Endothelial cell of umbilical vein (primary cell): ENCODE results near the gene TSPOAP1. TPM values are rescaled to one million over a fixed set of nuclear protein-coding genes. Genes with fewer than 3 reads are reported as not detected.

Source experiments
- BruUV-seq: library from RNA; stranded (reverse); fragments of 400-500 nt; replicated peaks from 2 replicates; lab custom pipeline; 2021; lab: Mats Ljungman, UMichigan
- CTCF ChIA-PET: fragments of 300-600, 350-600 bp; sonication (Branson Sonifier 250); formaldehyde crosslinking; loops from one replicate; lab custom pipeline; 2021; ENCODE audit warnings: antibody characterized with exemption, inconsistent platforms; lab: Charles Lee
- POLR2A ChIA-PET: fragments of 300-600, 350-600 bp; sonication (Branson Sonifier 250); formaldehyde crosslinking; loops from one replicate; lab custom pipeline; 2021; ENCODE audit warnings: antibody characterized with exemption, inconsistent platforms; lab: Charles Lee
- DNase-seq: peaks from one replicate; pipeline ENCODE4 v3.0.0-alpha.2; 2011; ENCODE audit warnings: low read depth, low spot score
- FAIRE-seq: peaks from 2 replicates; lab custom pipeline; 2011; peaks lifted over from hg19 to GRCh38; lab: Jason Lieb, UNC
- H2AFZ ChIP-seq: 2 replicates; pipeline ENCODE4 v1.6.0; 2012; ENCODE audit warnings: low read depth, low read length, control low read depth, inconsistent platforms
- H3K27ac ChIP-seq: 2 replicates; pipeline ENCODE4 v1.5.1; 2011; ENCODE audit warnings: low read depth, mild to moderate bottlenecking, control low read depth, low read length, moderate library complexity; ENCODE audit not compliant: insufficient read depth
- H3K27me3 ChIP-seq, 2 experiments: 2 replicates each; pipeline versions ENCODE4 v1.6.0 to v1.6.1; 2011; ENCODE audit warnings: low read length in 2 of 2, mixed read lengths in 1 of 2; ENCODE audit not compliant: control insufficient read depth in 2 of 2, insufficient read depth in 2 of 2
- H3K36me3 ChIP-seq, 2 experiments: 2 replicates in 1 of 2; 3 replicates in 1 of 2; pipeline ENCODE4 v1.5.1; 2011; ENCODE audit warnings: low read length in 2 of 2, mild to moderate bottlenecking in 1 of 2, moderate library complexity in 1 of 2; ENCODE audit not compliant: control insufficient read depth in 2 of 2, insufficient read depth in 2 of 2; ENCODE audit errors: extremely low read depth in 1 of 2
- H3K4me1 ChIP-seq: 3 replicates; pipeline ENCODE4 v1.5.1; 2011; ENCODE audit warnings: mild to moderate bottlenecking, low read length; ENCODE audit not compliant: control insufficient read depth, insufficient read depth; ENCODE audit errors: extremely low read depth
- H3K4me2 ChIP-seq: 2 replicates; pipeline ENCODE4 v1.6.1; 2011; ENCODE audit warnings: low read length, control low read depth, mixed read lengths; ENCODE audit not compliant: insufficient read depth
- H3K4me3 ChIP-seq, 3 experiments: fragments of 200-600 bp in 1 of 3; sonication (generic), shearing (Covaris generic) in 1 of 3; replicated peaks in 1 of 3; 2 replicates each; pipeline ENCODE4 v1.5.1; 2011 to 2016; ENCODE audit warnings: control low read depth in 3 of 3, low read length in 3 of 3, mild to moderate bottlenecking in 2 of 3, inconsistent platforms in 1 of 3, low read depth in 1 of 3, moderate library complexity in 1 of 3; ENCODE audit not compliant: insufficient read depth in 1 of 3
- H3K79me2 ChIP-seq: 2 replicates; pipeline ENCODE4 v1.6.0; 2012; ENCODE audit warnings: low read length, inconsistent platforms; ENCODE audit not compliant: control insufficient read depth, insufficient read depth
- H3K9ac ChIP-seq: replicated peaks from 2 replicates; pipeline ENCODE3; 2011; ENCODE audit warnings: low read length, control low read depth; ENCODE audit not compliant: insufficient read depth; ENCODE audit errors: extremely low read depth
- H3K9me1 ChIP-seq: replicated peaks from 3 replicates; pipeline ENCODE4 v1.6.0; 2011; ENCODE audit warnings: mild to moderate bottlenecking, low read length; ENCODE audit not compliant: control insufficient read depth, insufficient read depth; ENCODE audit errors: extremely low read depth
- H3K9me3 ChIP-seq: replicated peaks from 2 replicates; pipeline ENCODE4 v1.5.1; 2012; ENCODE audit warnings: low read length, inconsistent platforms; ENCODE audit not compliant: control insufficient read depth, insufficient read depth
- H4K20me1 ChIP-seq: replicated peaks from 2 replicates; pipeline ENCODE3; 2011; ENCODE audit warnings: mild to moderate bottlenecking, low read length; ENCODE audit not compliant: control insufficient read depth, insufficient read depth; ENCODE audit errors: extremely low read depth
- CTCF ChIP-seq, 2 donors: IDR thresholded peaks; 1 replicate in 1 of 2; 2 replicates in 1 of 2; pipeline ENCODE4 v1.5.1; 2011; ENCODE audit warnings: low read length in 2 of 2, mild to moderate bottlenecking in 2 of 2, moderate library complexity in 2 of 2, control low read depth in 1 of 2, inconsistent platforms in 1 of 2, low read depth in 1 of 2; ENCODE audit not compliant: insufficient read depth in 1 of 2; ENCODE audit errors: extremely low read depth in 1 of 2
- EZH2 ChIP-seq: IDR thresholded peaks from 2 replicates; pipeline ENCODE4 v1.6.1; 2012; ENCODE audit warnings: borderline replicate concordance, low read depth, mild to moderate bottlenecking, moderate library complexity, low read length, inconsistent platforms; ENCODE audit not compliant: severe bottlenecking
- FOS ChIP-seq: IDR thresholded peaks from 2 replicates; pipeline ENCODE4 v1.6.1; 2011; ENCODE audit warnings: mild to moderate bottlenecking, low read length, moderate library complexity, borderline replicate concordance; ENCODE audit not compliant: insufficient read depth
- GATA2 ChIP-seq: IDR thresholded peaks from 2 replicates; pipeline ENCODE4 v1.7.0; 2011; ENCODE audit warnings: low read depth, mild to moderate bottlenecking, moderate library complexity, mixed read lengths, low read length; ENCODE audit not compliant: insufficient read length, insufficient read depth
- MAX ChIP-seq: IDR thresholded peaks from 2 replicates; pipeline ENCODE4 v1.6.1; 2011; ENCODE audit not compliant: insufficient read depth, insufficient read length
- MYC ChIP-seq: IDR thresholded peaks from one replicate; pipeline ENCODE4 v1.6.1; 2011; ENCODE audit warnings: mild to moderate bottlenecking, low read depth, low read length
- POLR2A ChIP-seq: IDR thresholded peaks from 2 replicates; pipeline ENCODE4 v1.6.1; 2012; ENCODE audit warnings: low read depth, mild to moderate bottlenecking, control low read depth, low read length
- POLR2AphosphoS5 ChIP-seq: IDR thresholded peaks from 2 replicates; pipeline ENCODE4 v1.6.1; 2012; ENCODE audit warnings: low read depth, mild to moderate bottlenecking, control low read depth, low read length, moderate library complexity; ENCODE audit not compliant: insufficient read depth
- dilution Hi-C: fragments of 300-500 bp; cut with MboI; formaldehyde crosslinking; loops from one replicate; pipeline ENCODE4 v1.15.0; 2019; ENCODE audit warnings: low sequenced_read_pairs; ENCODE audit not compliant: extremely low pct_ligation_motif_present
- intact Hi-C: fragments of 100-400 bp; cut with micrococcal nuclease; formaldehyde crosslinking; loops from one replicate; pipeline ENCODE4 v1.10.0; 2022
- polyA plus RNA-seq, 4 experiments: library from polyadenylated mRNA; depleted of rRNA in 3 of 4; stranded (reverse) in 3 of 4; unstranded in 1 of 4; fragments of >200 nt; gene quantifications; 2 replicates each; pipeline versions ENCODE4 v1.2.1 to v1.2.3, GENCODE V29; 2011 to 2012; ENCODE audit warnings: missing spikeins in 1 of 4
- total RNA-seq: library from RNA; stranded (reverse); gene quantifications from 2 replicates; pipeline ENCODE4 v1.2.3, GENCODE V29; 2021

TSPOAP1 gene
- total and polyA plus RNA-seq, 2 donors (not counting 3 experiments of a cell fraction or from before 2014, with no cell fraction given) = not detected

- DNase-seq (no peak), FAIRE-seq (no peak)
- no peaks in the 10 kb centered on the region for H3K9me1 ChIP-seq
- no peak overlapping the region for H3K27ac ChIP-seq
- no peaks in the 10 kb centered on the region for H3K4me1 ChIP-seq
- dilution Hi-C loops (no loop called here), intact Hi-C loops (no loop called here)
- ChIA-PET POLR2A (no interaction called here), CTCF (interaction anchor here (1.4 kb wide), 1 partner anchor 16 kb away, joined by 3 read pairs; no protein-coding TSS in a partner anchor)
- H3K4me2 ChIP-seq = no peak overlapping the region
- no peaks in the 10 kb centered on the region for H3K9me3 ChIP-seq
- H3K4me3 ChIP-seq = no peak overlapping the region
- no peaks in the 10 kb centered on the region for H3K36me3 ChIP-seq
- no peak for TF ChIP-seq MAX
- peaks cover 23 to 25% of the 10 kb centered on the region in 2 experiments for H3K27me3 ChIP-seq
- H3K79me2 ChIP-seq = no peaks in the 10 kb centered on the region
- H4K20me1 ChIP-seq = no peaks in the 10 kb centered on the region
- BruUV-seq = no TSS peak
- no peak overlapping the region for H3K9ac ChIP-seq
- H2AFZ ChIP-seq = no peak overlapping the region
These were observed 5.1 kb downstream of the TSPOAP1 start for GRCh38 chr17:58323366-58324055.

- Histone ChIP-seq H3K9ac (no peak overlapping the region), H4K20me1 (no peaks in the 10 kb centered on the region), H3K4me3 (no peak overlapping the region), H3K27ac (no peak overlapping the region), H3K79me2 (no peaks in the 10 kb centered on the region), H3K36me3 (no peaks in the 10 kb centered on the region), H3K4me1 (no peaks in the 10 kb centered on the region), H3K27me3 (peaks cover 23 to 25% of the 10 kb centered on the region in 2 experiments), H3K9me1 (no peaks in the 10 kb centered on the region), H3K9me3 (no peaks in the 10 kb centered on the region), H3K4me2 (no peak overlapping the region), H2AFZ (no peak overlapping the region)
- DNase-seq (no peak), FAIRE-seq (no peak)
- TF ChIP-seq GATA2 (no peak), FOS (no peak), EZH2 (no peak), POLR2AphosphoS5 (no peak), MAX (no peak), POLR2A (no peak), MYC (no peak), CTCF (IDR thresholded peaks at IDR 0.05; ENCODE audit: extremely low read depth in 1 of 2, insufficient read depth in 1 of 2, low read depth in 1 of 2, low read length in 2 of 2) (no peak)
- ChIA-PET POLR2A (no interaction called here), CTCF (interaction anchor here (1.4 kb wide), 1 partner anchor 15 kb away, joined by 3 read pairs; no protein-coding TSS in a partner anchor)
- BruUV-seq = no TSS peak
- intact Hi-C loops (no loop called here), dilution Hi-C loops (no loop called here)
These were observed 5.9 kb downstream of the TSPOAP1 start for GRCh38 chr17:58322581-58323185.
